ENCODE results near the gene KRT17. TPM values are rescaled to one million over a fixed set of nuclear protein-coding genes. Genes with fewer than 3 reads are reported as not detected.

Gene KRT17
- total and polyA plus RNA-seq, 8 donors = 4.1 to 85.6 (median 6.6) TPM

DNA sequence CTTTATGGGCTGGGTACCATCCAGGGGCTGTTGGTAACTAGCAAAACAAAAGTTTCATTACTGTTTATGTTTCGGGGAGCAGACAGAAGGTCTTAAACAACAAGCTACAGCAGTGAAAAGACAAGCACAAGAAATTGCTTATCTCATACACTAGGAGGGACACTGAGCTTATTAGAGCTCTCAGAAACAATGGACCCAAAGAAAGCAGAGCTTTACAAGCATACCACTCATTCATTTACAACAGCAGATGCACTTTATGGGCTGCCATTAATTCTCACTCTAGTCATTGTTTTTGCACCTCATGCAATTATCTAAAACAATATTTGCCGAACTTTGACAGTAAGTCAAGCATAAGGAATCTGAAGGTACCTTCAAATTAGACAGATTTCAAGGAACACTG is 21.9 kb downstream of the KRT17 start:
- no peak overlapping the region for H3K27ac ChIP-seq
- no peaks in the 10 kb centered on the region for H3K4me1 ChIP-seq
- DNase-seq (no peak), ATAC-seq (no peak)
- TF ChIP-seq, protein P1, sequence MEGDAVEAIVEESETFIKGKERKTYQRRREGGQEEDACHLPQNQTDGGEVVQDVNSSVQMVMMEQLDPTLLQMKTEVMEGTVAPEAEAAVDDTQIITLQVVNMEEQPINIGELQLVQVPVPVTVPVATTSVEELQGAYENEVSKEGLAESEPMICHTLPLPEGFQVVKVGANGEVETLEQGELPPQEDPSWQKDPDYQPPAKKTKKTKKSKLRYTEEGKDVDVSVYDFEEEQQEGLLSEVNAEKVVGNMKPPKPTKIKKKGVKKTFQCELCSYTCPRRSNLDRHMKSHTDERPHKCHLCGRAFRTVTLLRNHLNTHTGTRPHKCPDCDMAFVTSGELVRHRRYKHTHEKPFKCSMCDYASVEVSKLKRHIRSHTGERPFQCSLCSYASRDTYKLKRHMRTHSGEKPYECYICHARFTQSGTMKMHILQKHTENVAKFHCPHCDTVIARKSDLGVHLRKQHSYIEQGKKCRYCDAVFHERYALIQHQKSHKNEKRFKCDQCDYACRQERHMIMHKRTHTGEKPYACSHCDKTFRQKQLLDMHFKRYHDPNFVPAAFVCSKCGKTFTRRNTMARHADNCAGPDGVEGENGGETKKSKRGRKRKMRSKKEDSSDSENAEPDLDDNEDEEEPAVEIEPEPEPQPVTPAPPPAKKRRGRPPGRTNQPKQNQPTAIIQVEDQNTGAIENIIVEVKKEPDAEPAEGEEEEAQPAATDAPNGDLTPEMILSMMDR (IDR thresholded peaks at IDR 0.05) = no peak
- no peaks in the 10 kb centered on the region for H3K36me3 ChIP-seq
- H3K27me3 ChIP-seq = peaks cover 0 to 18% of the 10 kb centered on the region in 2 donors
- no peak overlapping the region for H3K4me3 ChIP-seq
- intact Hi-C loops (cut with DNase I) = no loop called here
- peaks cover 0 to 16% of the 10 kb centered on the region in 2 donors for H3K9me3 ChIP-seq

DNA sequence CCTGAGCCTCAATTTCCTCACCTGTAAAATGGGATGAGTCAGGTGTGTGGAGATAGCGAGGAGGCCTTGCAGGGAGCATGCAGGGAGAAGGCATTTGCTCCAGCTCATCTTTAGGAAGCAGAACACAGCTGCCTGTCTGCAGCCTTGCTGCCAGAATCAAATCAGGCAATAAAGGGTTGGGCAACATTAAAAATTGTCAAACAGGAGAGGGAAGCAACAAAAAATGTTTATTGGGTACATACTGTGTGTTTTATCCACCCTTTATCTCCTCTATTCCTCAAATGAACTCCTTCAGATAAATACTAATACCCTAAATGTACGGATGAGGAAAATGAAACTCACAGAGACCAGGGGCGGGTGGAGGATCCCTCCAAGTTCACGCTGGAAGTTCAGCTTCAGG is 24.1 kb downstream of the KRT17 start:
- peaks cover 0 to 18% of the 10 kb centered on the region in 2 donors for H3K27me3 ChIP-seq
- intact Hi-C loops (cut with DNase I) = no loop called here
- H3K4me3 ChIP-seq = no peak overlapping the region
- ATAC-seq (no peak), DNase-seq (no peak)
- H3K4me1 ChIP-seq = no peaks in the 10 kb centered on the region
- H3K27ac ChIP-seq = no peak overlapping the region
- no peaks in the 10 kb centered on the region for H3K9me3 ChIP-seq
- no peaks in the 10 kb centered on the region for H3K36me3 ChIP-seq
- TF ChIP-seq, protein P1 (IDR thresholded peaks at IDR 0.05) = no peak

DNA sequence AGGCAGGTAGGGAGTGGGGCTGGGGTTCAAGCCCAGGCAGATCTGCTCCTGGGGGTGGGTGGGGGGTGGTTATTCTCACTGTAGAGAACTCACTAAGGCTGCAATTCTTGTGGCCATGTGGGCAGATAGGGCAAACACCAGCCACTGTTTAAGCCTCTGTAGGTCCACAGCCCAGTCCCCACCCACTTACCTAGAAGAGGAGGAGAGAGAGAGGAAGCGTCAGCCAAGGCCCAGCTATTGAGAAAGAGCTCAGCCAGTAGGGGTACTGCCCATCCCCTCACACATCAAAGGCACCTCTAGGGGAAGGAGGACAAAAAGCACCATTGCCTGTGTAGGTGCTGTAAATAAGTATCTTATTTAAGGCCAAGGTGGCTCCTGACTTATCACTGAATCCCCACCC is 24.7 kb downstream of the KRT17 start:
- H3K4me3 ChIP-seq = no peak overlapping the region
- TF ChIP-seq, protein P1 (IDR thresholded peaks at IDR 0.05) = no peak
- no peak overlapping the region for H3K27ac ChIP-seq
- no peaks in the 10 kb centered on the region for H3K4me1 ChIP-seq
- peaks cover 0 to 17% of the 10 kb centered on the region in 2 donors for H3K27me3 ChIP-seq
- no peak for DNase-seq
- no peaks in the 10 kb centered on the region for H3K9me3 ChIP-seq
- no peaks in the 10 kb centered on the region for H3K36me3 ChIP-seq
- no peak for ATAC-seq
- intact Hi-C loops (cut with DNase I) = no loop called here

DNA sequence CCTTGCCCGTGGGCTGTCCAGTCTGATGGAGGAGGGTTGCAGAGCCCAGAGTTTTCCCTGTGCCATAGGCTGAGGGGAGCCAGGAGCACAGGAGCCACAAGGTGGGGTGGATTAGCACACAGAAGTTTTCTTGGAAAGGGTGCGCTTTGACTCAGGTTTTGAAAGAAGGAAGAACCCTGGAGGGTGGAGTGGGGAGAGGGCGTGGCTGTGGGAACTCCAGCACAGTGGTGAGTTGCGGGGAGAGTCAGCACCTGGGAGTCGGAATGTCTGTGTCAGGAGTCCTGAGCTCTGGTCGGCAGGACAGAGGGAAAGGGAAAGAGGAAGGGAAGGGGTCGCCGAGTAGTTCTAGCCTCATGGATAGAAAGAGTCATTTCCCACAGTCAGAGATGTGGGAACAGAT is 28.8 kb downstream of the KRT17 start:
- intact Hi-C loops (cut with DNase I) = no loop called here
- ATAC-seq (no peak), DNase-seq (no peak)
- TF ChIP-seq, protein P1 (IDR thresholded peaks at IDR 0.05) = no peak
- H3K36me3 ChIP-seq = no peaks in the 10 kb centered on the region
- no peaks in the 10 kb centered on the region for H3K9me3 ChIP-seq
- H3K27me3 ChIP-seq = peaks cover 0 to 27% of the 10 kb centered on the region in 2 donors
- no peak overlapping the region for H3K4me3 ChIP-seq
- H3K4me1 ChIP-seq = no peaks in the 10 kb centered on the region
- no peak overlapping the region for H3K27ac ChIP-seq

DNA sequence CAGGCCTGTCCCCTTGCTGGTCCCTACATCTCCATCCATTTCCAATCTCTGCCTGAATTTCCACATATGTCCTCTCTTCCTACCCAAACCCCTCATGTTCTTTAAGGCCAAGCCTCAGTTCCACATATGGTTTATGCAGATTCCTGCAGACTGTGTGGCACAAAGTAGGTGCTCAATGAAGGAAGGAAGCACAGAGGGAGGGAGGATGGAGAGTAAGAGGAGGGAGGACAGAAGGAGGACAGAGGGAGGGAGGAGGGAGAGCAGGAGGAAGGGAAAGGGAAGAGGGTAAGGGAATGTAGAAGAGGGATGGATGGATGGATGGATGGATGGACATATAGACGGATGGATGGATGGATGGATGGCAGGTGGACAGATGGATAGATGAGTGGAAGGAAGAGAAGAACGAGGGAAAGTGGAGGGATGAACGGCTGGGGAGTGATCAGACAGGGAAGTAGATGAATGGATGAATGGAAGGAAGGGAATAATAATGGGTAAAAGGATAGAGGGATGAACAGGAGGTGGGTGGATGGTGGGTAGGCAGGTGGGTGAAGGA is 29.9 kb downstream of the KRT17 start:
- TF ChIP-seq, protein P1 (IDR thresholded peaks at IDR 0.05) = no peak
- Histone ChIP-seq H3K4me1 (no peaks in the 10 kb centered on the region), H3K27ac (no peak overlapping the region), H3K27me3 (peaks cover 0 to 27% of the 10 kb centered on the region in 2 donors), H3K4me3 (no peak overlapping the region), H3K9me3 (no peaks in the 10 kb centered on the region), H3K36me3 (no peaks in the 10 kb centered on the region)
- no peak for DNase-seq
- intact Hi-C loops (cut with DNase I) = no loop called here
- no peak for ATAC-seq
